GM21367 (cell line): ENCODE results near the gene LARGE1.

Experiments
- ATAC-seq: cut with Tn5 transposase; IDR thresholded peaks from one replicate; pipeline ENCODE4 v1.9.1; 2021; ENCODE audit not compliant: unreplicated experiment

The LARGE1 gene

DNA sequence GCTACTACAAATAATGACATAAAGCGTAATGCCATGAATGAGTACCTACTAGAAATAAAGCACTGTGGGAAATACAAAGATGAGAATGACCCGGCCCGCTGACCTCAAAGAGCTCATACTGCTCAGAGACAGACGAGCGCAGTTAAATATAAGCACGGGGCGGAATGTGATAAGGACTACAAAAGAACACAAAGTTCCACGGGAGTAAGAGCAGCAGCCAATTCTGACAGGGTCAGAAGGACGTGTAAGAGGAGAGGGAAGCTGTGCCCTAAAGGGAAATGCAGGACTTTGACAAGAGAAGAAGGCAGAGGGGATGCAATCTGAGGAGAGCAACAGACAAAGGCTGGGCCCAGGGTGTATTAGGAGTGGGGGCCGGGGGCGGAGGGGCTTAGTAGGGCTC lies 314.6 kb downstream of the LARGE1 start:
- no peak for ATAC-seq

DNA sequence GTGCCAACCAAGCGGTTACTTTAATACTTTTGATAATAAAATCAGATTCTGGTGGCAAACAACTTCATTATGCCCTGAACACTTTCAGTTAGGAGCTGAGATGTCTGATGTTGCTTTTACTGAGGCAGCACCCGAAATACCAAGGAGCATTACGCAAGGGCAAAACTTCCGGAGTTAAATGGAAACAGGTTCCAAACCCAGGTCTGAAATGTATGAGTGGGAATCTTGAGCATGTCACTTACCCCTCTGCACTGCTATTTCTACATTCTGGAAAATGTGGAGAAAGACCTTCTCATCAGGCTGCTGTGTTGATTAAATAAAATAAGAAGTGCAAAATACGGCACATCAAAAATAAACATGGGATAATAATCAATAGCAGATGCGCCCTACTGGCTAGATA lies 315.1 kb downstream of the LARGE1 start:
- no peak for ATAC-seq

DNA sequence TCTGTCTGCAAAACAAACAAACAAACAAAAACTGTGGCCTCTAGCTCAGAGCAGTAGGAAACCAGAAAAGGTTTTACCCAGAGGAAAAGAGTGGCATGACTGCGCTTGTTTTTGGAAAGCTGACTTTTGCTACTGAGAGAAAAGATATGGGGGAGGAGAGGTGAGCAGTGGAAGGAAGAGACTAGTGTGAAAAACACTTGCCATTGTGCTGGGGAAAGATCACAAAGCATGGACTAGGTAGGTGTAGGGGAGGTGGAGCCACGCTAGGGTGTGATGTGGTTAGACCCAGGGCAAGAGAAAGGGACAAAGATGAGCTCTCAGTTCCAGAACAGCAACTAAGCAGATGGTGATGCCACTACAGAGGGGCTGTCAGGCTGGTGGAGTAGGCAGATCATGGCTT lies 319.2 kb downstream of the LARGE1 start:
- ATAC-seq: no peak

DNA sequence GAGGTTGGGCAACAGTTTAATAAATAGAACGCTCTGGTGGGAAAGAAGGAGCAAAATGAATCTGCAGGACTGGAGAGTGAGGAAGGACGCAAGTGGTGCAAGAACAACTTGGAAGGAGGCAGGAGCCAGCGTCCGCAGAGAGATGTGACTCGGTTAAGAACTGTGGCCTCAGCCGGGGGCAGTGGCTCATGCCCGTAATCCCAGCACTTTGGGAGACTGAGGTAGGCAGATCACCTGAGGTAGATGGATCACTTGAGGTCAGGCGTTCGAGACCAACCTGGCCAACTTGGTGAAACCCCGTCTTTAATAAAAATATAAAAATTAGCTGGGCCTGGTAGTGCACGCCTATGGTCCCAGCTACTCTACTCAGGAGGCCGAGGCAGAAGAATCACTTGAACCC lies 319.7 kb downstream of the LARGE1 start:
- ATAC-seq: no peak

DNA sequence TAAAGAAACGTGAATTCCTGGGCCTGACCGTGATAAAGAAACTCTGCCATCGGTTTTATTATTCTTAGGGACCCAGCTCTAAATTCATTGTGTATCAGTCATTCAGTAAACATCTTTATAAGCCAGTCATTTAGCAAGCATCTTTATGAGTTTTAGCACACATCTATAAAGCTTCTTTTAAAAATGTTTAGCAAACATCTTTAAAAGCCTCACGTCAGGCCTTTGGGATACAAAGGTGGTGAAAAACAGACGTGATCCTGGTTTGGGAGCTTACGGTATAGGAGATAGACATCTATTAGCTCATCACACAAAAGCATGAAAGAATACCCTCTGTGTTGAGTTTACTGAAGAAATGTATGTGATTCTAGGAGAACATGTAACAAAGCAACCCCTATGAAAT lies 320.2 kb downstream of the LARGE1 start:
- ATAC-seq: no peak

DNA sequence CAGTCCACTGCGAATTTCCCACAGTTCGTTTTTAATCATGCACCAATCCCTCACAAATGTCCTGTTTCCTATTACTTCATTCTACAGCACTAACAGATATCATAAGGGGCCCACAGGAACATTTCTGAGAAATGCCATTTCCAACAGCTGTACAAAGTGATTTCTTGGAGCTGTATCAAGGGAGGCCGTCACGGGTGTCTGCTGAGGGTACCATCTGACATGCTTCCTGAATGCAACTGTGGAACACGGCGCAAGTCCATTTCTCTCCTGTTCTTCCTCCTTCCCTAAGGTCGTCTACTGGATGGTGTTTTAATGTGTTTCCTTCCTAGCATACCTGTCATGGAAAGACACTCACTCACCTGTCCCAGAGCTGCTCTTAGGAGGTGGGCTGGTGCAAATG lies 320.7 kb downstream of the LARGE1 start:
- ATAC-seq: no peak

DNA sequence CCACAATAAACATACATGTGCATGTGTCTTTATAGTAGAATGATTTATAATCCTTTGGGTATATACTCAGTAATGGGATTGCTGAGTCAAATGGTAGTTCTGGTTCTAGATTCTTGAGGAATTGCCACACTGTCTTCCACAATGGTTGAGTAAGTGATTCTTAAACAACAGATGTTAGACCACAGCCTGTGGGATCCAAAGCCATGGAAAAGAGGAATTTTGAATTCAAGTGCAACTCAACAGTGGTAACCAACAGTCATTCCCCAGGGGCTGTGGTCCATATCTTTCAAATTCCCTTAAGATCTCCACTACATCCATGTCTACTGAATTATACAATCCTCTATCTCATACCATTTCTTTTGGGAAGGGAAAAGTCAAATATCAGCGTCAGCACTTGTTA lies 321.5 kb downstream of the LARGE1 start:
- ATAC-seq: no peak

DNA sequence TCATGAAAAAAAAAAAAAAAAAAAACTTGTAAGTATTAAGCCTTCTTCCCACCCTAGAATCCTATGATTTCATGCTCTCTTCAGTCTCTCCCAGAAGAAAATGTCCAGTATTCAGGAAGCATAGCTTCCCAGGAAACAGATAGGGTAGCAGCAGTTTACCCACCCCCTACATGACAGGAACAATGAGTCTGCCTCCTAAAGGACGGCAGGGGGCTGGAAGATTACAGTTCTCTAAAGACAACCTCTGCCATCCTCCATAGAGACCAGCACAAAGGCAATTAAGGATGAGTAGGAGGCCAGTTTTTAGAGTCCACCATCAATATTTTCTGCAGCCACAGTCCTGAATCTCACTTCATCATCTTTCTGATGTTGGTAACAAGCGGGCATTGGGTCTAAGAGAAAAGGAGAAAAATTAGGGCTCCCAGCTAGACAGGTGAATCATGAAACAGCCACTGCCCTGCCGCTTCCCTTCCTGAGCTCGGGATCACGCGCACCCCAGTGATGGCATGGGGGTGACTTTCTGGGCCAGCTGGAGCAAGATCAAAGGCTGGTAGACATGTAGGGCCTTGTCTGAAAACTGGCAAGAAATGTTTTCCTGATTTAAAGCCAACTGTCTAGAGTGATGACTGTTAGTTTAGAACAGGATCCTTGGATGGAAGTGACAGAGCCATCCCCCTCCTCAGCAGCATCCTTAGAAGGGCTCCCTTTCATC lies 322.8 kb downstream of the LARGE1 start:
- ATAC-seq: no peak

DNA sequence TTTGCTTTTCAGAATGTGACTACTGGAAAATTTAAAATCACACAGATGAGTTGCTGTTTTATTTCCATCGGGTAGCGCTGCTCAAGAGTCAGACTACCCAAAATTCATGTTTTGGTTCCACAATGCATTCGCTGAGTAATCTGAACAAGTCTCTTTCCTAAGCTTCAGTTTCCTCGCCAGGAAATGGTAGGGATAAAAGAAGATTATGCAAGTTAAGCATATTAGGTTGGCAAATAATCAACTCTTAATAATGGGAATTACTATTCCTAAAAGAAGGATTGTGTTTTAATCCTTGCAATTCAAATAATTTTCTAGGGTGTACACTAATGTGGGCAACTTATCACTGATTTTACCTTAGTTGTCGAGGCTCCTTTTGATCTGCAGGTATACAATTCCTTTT lies 326.5 kb downstream of the LARGE1 start:
- no peak for ATAC-seq

DNA sequence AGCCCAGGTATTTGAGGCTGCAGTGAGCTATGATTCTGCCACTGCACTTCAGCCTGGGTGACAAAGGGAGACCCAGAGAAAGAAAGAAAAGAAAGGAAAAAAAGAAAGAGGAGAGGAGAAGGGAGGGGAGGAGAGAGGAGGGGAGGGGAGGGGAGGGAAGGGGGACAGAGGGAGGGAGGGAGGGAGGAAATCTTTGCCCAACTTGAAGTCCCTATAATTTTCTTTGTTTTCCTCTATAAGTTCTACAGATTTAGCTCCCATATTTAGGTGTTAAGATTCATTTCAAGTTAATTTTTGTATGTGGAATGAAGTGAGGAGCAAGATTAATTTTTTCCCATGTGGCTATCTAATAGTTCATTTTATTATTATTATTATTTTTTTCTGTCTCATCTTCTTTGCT lies 328.3 kb downstream of the LARGE1 start:
- ATAC-seq: no peak

DNA sequence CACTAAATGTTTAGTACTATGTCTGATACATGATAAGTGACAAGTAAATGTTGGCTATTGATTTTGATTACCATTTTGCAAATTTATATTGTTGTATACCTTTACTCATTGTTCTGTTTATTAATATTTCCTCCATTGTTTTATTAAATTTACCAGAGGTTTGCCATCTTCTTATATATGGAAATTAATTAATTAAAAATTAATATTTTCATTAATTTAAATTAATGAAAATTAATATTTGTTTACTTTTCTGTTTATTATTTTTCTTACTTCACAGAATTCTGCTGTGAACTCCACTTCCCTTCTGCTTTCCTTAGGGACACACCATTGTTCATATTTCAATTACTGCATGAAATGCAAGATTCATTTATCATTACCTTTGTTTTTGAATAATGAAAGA lies 331.0 kb downstream of the LARGE1 start:
- no peak for ATAC-seq

DNA sequence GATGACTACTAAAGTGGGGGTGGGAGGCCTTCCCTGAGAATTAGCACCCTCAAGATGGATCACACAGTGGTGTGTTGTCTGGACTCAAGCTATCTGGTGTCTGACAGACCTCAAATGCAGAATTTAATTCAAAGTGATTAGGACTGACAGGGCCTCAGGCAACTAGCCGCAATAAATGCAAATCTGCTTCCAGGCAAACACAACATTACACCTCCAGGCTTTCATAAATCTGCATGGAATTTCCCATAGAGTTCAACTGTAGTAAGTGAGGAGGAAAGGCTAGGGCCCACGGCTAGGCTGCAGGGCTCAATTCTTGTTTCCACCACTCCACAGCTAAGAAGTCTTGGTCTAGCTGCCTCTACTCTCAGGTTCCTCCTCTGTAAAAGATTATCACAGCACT lies 331.4 kb downstream of the LARGE1 start:
- ATAC-seq: no peak

DNA sequence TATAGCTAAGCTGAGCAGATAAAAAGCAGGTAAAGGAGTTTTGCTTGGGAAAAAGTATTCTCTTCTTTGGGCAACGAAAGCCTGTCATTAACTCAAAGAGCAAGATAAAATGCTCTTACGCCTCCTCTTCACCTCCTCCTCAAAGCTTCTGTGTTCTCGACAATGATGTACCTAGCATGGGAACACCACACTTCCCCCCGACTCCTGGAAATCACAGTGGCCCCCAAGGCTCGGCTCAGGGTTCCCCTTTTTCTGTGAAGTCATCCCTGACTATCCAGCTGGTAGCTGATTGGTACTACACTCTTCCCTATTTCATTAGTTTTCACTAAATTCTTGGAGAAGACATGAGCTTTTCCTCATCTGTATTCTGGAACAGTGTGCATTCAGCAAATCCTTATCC lies 336.1 kb downstream of the LARGE1 start:
- ATAC-seq: no peak

DNA sequence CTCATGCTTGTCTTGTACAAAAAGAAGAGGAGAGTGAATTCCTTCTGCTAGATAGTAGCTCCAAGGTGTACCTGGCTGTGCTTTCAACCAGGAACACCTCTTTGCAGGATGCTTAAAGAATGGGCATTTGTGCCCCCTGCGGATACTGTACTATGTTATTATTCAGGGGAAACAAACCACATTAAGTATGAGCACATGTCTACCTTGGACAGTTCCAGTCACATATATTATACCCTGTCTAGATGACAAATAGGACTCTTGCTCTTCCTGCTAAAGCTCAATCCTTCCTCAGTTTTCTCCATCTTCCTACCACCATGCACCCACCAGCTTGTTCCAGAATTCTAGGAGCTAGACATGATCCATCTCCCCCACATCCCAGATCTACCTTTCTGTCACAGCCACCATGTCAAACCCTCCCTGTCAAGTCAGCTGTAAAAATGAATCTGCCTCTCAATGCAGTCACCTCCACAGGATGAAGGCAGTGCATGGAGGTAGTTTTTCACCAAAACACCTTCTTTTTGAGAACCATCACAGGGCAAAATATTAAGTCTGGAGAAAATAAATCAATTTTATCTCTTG lies 337.4 kb downstream of the LARGE1 start:
- ATAC-seq: no peak

DNA sequence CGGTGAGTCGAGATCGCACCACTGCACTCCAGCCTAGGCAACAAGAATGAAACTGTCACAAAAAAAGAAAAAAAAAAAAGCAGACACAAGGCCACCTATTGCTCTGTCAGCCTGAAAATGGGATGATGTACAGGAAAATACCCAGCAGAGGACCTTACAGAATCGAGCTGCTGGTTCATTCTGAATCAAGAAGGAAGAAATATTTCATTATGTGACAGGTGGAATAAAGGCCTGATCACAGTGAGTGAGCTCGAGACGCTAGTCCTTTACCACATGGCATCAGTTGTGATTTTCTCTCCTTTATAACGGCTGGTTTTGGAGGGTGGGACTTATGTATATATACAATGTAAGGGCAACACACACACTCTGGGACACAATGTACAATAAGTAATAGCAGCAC lies 340.0 kb downstream of the LARGE1 start:
- ATAC-seq: no peak

DNA sequence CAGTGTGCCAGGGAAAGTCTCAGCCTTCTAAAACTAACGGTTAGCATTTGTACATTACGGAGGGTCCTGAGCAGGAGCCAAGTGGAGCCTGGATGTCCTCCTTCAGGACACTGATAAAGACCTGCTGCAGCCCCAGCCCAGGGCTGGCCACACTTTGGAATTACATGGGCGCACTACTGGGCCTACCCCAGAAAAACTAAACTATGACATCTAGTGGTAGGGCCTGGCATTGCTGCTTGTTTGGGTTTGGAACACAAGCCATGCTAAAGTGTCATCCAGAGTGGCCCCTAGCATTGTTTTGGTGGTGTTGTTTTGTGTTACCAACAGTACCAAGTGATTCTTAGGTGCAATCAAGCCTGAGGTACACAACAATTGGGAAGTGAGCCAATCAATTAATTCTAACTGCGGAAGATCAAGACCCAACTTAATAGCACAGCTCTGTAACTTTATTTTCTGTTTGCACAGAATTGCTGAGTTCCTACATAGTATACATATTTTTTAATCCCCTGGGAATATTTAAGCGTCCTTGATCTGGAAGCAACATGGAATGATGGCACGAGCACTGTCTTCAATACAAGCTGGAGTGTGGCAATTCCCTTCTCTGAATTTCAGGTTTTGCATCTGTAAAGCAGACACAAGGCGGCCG lies 340.7 kb downstream of the LARGE1 start:
- no peak for ATAC-seq

DNA sequence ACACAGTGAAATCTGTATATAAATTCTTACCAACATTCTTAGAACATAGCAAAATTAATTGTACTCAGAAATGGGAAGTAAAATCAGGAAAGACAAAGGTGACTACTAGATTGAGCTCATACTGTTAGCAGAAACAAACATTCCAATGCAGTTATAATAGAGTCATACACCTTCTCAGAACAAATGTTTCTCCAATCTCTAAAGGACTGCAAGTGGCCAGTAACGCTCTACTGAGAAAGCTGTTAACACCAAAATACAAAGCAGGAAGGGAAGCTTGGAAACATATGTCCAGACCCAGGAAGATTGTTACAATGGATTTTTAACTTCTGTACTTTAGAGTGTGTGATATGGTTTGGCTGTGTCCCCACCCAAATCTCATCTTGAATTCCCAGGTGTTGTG lies 341.5 kb downstream of the LARGE1 start:
- no peak for ATAC-seq

DNA sequence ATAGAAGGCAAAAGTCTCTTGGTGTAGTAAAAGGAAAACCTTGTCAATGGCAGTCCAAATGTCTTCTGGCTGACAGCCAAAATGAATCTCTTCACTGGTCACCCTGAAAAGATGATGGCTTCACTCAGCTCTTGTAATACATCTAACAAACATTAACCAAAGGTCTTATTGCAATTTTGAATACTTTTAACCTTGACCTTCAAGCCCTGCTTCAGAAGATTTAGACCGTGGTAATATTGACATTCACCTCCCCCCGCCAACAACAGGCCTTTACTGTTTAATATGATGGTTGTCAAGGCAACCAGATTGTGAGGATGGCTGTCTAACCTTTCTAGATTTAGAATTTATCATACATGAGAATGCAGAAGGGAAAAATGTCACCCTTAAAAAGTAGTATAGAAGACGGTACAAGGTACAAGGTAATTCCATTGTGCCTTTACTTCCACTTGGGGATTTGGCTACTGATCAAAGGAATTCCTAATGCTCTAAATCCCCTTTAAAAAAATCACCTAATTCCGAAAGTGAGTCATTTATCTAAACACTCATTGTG lies 342.3 kb downstream of the LARGE1 start:
- no peak for ATAC-seq

DNA sequence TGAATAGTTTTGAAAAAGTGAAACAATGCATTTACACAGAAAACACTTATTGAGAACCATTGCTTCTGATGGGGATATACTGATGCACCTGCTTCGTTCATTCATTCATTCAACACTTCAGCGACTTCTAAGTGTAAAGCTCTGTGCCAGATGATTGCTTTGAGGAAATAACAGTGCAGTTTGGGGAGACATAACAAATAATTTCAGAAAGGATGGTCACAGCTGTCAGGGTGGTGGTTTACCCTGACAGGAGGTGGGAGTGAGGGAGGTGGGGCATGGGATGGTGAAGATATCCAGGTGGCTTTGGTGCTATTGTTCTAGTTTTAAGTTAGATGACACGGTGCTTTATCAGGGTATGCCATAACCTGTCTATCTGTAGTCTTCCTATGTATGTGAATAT lies 344.1 kb downstream of the LARGE1 start:
- no peak for ATAC-seq

DNA sequence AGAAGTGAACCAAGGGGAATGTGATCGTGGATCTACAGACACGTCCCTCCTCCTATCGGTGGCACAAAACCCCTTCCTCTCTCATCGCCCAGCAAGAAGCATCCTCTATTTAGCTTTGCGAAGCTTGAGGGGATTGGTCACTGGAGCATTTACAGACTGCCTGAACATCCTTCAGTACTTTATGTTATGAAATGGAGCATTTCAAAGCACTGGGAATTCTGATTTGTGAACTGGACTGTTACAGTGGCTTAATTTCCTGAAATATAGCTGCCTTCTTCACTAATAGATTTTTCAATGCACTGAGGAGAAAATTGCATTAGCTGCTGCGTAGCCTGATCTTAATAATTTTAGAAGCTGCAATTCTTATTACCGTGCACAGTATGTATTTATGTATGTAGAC lies 344.5 kb downstream of the LARGE1 start:
- no peak for ATAC-seq

DNA sequence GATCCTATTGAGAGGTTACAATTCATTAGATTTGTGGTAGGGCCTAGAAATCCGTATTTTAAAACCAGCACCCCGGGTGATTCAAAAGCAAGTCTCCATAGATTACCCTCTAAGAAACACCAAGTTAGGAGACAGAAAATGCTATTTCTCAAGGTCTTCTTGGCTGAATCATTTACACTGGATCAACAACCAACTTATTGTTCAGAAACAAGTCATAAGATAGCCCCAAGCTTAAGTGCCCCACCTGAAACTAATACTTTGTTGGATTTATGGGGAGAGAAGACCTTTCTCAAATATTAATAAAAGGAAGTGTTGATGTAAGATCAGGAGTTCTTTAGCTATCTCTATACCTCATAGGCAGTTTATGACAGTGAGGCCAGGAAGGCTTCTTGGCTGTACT lies 345.2 kb downstream of the LARGE1 start:
- ATAC-seq: no peak

DNA sequence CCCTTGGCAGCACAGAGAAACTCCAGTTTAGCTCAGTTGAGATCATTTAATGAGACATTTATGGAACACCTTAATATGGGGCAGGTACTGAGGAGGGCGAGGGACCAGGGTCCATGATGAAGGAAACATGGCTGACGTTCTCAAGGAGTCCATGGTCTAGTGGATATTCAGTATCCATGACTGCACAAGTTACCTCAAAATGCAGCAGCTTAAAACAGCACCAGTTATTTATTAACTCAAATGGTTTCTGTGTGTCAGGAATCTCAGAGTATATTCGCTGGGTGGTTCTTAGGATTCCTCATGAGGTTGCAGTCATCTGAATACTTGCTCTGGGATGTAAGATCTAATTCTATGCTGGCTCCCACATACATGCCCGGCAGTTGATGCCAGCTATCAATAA lies 346.8 kb downstream of the LARGE1 start:
- ATAC-seq: no peak
